Hematopoietic multipotent progenitor cell treated with erythropoietin and hydrocortisone succinate and interleukin-3 and kit ligand, for 6 days (in vitro differentiated cells): Measurements from ENCODE around the gene RNU7-1.

Source experiments
- DNase-seq: peaks from one replicate; pipeline ENCODE4 v3.0.0-alpha.2; 2015

The RNU7-1 gene

DNA sequence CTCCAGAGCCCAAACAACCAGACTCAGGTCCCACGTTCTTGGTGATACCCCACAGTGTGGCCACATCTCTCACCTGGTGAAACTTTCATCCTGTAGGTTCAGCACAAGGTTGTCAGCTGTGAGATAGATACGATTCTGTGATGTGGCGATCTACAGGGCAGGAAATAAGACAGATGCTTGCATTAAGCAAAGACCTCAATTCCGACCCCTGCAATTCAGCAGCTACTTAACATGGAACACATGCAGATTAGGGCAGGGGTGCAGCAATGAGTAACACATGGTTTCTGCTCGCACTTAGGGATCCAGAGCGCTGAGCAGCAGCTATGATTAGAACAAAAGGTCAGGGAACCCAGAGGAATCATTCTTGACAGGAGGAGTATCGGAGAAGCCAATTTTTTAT, 22.7 kb downstream of the RNU7-1 start:
- no peak for DNase-seq

DNA sequence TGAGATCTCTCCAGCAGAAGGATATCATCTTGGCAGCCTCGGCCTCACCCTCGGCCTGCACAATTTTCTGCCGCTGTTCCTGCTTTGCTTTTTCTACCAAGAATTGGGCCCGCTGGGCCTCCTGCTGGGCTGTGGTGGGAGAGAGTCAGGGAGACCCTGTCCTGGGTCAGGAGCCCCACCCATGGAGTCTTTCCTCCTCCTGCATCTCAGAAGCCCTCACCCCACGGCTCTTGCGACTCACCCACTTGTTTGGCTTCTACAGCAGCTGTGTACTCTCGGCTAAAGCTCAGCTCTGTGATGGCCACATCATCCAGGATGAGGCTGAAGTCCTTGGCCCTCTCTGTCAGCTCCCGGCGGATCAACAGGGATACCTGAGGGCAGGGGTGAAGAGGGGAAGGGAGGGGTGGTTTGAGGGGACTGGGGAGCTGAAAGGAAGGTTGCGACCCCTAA, 24.1 kb downstream of the RNU7-1 start:
- DNase-seq, result no peak

GRCh38 chr12:6968426-6968825, 24.8 kb downstream of the RNU7-1 start:
- DNase-seq, result no peak

- DNase-seq, result no peak
Measured at GRCh38 chr12:6970096-6970527, 26.5 kb downstream of the RNU7-1 start.

GRCh38 chr12:6974180-6974579, 30.6 kb downstream of the RNU7-1 start:
- DNase-seq, result no peak

DNA sequence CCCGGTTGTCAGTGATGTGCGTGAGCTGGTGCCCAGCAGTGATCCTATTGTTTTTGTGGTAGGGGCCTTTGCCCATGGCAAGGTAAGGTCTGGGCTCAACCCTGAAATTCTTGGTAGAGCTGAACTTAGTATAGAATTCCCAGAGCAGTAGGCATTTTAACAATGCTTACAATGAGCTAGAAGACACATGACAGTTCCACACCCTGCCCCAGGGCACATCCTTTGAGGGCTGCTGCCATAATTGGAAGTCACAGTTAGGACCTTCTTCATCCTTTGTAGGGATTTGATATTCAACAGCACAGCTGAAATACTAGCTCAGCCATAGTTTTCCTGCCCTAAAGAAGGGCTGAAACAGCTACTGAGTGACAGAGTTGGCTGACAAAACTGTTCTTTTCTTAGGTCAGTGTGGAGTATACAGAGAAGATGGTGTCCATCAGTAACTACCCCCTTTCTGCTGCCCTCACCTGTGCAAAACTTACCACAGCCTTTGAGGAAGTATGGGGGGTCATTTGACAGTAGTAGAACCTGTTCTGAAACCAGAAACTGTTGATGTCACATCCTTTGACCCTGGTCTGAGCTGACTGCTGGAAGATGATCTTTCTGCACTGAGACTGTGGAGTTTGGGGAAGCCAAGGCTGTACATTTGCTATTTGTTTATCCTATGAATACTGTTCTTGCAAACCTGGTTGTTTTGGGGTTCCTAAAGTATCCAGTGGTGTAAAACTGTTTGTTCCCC, 31.8 kb downstream of the RNU7-1 start:
- DNase-seq, result no peak

DNA sequence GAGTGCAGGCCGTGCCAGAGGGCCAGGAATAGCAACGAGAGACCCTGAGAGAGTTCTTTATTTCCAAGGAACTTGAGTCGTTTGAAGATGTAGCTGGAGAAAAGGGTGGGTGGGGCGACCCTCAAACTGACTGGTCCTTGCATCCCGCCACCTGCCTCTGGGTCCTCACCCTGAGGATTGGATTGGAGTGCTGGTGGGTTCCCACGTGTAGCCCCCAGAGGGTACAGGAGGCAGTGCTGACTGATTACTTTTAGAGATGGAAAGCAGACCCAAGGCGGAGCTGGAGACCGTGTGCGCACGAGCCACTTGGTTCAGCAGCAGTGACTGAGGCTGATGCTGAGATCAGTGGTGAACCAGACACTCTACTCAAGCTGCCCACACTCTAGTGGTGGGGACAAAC, 34.0 kb downstream of the RNU7-1 start:
- DNase-seq, result peak; percentile 3

DNA sequence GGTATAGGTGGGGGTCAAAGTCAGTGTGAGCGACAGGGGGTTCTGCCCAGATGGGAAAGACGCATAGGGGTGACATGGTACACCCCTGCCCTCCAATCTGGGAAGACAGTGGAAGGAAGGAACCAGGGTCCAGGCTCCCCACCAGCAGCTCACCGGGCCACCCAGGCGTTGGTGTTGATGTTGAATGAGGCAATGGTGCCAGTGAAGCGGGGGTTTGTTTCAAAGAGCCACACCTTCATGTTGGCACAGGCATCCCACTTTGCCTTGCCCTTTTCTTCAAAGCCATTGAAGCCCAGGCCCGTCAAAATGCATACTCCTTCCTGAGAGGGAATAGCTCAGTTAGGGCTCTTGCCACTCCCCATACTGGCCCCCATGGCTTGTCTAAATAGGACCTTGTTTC, 34.6 kb downstream of the RNU7-1 start:
- DNase-seq, result no peak

GRCh38 chr12:6978611-6979011, 35.0 kb downstream of the RNU7-1 start:
- peak; percentile 35 for DNase-seq

GRCh38 chr12:6979021-6979420, 35.4 kb downstream of the RNU7-1 start:
- DNase-seq, result peak; percentile 4

DNA sequence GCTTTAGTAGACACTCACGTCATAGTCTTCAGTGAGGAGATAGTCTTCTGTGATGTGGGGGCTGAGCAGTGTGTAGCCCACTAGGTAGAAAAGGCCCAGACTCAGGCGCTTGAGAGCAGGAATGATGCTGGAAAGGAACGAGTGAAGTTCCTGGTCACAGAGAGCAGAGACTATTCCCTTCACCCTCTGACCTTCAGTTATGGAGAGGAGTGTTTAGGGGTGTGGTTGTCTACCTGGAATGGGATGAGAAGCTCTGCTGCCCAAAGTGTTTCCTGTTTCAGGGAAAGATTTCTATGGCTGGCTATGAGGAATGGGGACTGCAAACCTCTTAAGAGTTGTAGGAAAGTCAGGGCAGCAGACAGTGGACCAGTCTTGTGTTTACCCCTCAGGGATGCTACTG, 35.8 kb downstream of the RNU7-1 start:
- DNase-seq, result no peak

DNA sequence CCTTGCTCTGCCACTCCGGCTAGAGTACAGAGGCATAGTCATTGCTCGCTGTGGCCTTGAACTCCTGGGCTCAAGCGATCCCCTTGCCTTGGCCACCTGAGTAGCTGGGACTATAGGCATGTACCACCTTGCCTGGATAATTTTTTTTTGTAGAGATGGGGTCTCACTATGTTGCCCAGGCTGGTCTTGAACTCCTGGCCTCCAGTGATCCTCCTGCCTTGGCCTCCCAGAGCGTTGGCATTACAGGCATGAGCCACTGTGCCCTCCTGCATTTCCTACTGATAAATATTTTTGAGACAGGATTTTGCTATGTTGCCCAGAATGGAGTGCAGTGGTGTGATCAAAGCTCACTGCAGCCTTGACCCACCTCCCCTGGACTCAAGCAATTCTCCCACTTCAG, 36.5 kb downstream of the RNU7-1 start:
- no peak for DNase-seq

GRCh38 chr12:6980740-6981139, 37.1 kb downstream of the RNU7-1 start:
- no peak for DNase-seq

GRCh38 chr12:6981152-6982052, 37.8 kb downstream of the RNU7-1 start:
- DNase-seq, result no peak

DNA sequence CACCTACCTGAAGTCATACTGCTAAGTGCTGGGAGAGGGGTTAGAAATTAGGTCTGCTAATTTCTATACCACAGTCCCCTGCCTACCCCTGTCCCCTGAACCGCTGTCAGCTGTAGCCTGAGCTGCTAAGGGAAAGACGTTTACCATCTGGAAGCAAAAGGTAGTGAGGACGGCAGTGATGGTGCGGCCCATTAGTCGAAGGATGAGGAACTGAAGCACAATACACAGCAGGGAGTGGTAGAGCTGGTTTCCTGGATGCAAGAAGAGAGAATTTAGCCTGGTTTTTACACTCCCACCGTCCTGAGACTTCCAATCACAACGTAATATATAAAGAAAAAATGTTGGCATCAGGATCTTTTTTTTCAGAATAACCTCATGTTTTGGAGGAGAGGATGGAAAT, 38.9 kb downstream of the RNU7-1 start:
- DNase-seq, result no peak

GRCh38 chr12:6987956-6988553, 44.4 kb downstream of the RNU7-1 start:
- DNase-seq, result no peak
